Parathyroid adenoma (tissue), 2 donors: ENCODE measurements around the gene KRTAP17-1.

Source experiments
- H2AFZ ChIP-seq: fragments of 300-600 bp; sonication (generic); one replicate; pipeline ENCODE4 v1.7.0; 2017; ENCODE audit warnings: antibody characterized with exemption, mild to moderate bottlenecking
- H3K27ac ChIP-seq: fragments of 300-600 bp; sonication (generic); one replicate; pipeline ENCODE4 v1.7.0; 2017
- H3K27me3 ChIP-seq: fragments of 300-600 bp; sonication (generic); one replicate; pipeline ENCODE4 v1.7.0; 2017; ENCODE audit warnings: low read length; ENCODE audit not compliant: control insufficient read depth, insufficient read depth
- H3K36me3 ChIP-seq: fragments of 300-600 bp; sonication (generic); one replicate; pipeline ENCODE4 v1.7.0; 2017; ENCODE audit warnings: low read length; ENCODE audit not compliant: control insufficient read depth, insufficient read depth
- H3K4me1 ChIP-seq: fragments of 300-600 bp; sonication (generic); one replicate; pipeline ENCODE4 v1.7.0; 2017; ENCODE audit warnings: control low read depth
- H3K4me2 ChIP-seq: fragments of 300-600 bp; sonication (generic); one replicate; pipeline ENCODE4 v1.7.0; 2017; ENCODE audit warnings: low read length
- H3K4me3 ChIP-seq: fragments of 300-600 bp; sonication (generic); one replicate; pipeline ENCODE4 v1.7.0; 2017; ENCODE audit warnings: low read depth, low read length
- H3K79me2 ChIP-seq: fragments of 300-600 bp; sonication (generic); one replicate; pipeline ENCODE4 v1.7.0; 2017; ENCODE audit warnings: control low read depth
- H3K9ac ChIP-seq: fragments of 300-600 bp; sonication (generic); one replicate; pipeline ENCODE4 v1.7.0; 2017; ENCODE audit warnings: mild to moderate bottlenecking
- H3K9me3 ChIP-seq: fragments of 300-600 bp; sonication (generic); one replicate; pipeline ENCODE4 v1.7.0; 2017; ENCODE audit warnings: low read length; ENCODE audit not compliant: control insufficient read depth
- TF ChIP-seq, protein P1 (sequence below): fragments of 300-600 bp; sonication (generic); IDR thresholded peaks from one replicate; pipeline ENCODE4 v1.7.0; 2017; ENCODE audit warnings: antibody characterized with exemption, mild to moderate bottlenecking
- donor health status: primary hyperparathyroidism.

The KRTAP17-1 gene

DNA sequence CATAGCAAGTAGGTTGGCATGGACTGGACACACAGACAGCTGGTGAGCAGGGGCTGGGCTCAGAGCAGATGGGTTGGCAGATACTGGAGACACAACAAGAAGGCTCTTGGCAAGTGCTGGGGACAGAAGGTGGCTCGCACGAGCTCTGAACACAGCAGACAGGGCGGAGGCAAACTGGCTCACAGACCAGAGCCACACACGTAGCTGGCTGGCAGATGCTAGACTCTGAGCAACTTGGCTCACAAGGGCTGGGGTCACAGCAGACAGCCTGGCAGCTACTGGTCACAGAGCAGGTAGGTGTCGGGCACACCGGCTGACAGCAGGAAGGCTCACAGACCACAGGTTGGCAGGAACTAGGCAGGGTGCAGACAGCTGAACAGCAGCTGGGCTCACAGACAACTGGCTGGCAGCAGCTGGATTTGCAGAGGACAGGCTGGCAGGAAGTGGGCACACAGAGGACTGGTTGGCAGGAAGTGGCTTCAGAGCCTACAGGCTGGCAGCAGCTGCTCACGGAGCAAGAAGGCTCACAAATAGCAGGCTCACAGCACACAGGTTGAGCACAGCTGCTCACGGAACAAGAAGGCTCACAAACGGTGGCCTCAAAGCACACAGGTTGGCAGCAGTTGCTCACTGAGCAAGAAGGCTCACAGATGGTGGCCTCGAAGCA lies 7.1 kb downstream of the KRTAP17-1 start:
- Histone ChIP-seq H3K4me1 (no peaks in the 10 kb centered on the region), H3K4me3 (no peak overlapping the region), H3K36me3 (no peaks in the 10 kb centered on the region), H3K9me3 (no peaks in the 10 kb centered on the region), H3K27me3 (no peaks in the 10 kb centered on the region), H3K27ac (no peak overlapping the region), H3K79me2 (no peaks in the 10 kb centered on the region), H3K9ac (no peak overlapping the region), H2AFZ (no peak overlapping the region), H3K4me2 (no peak overlapping the region)
- TF ChIP-seq, protein P1, sequence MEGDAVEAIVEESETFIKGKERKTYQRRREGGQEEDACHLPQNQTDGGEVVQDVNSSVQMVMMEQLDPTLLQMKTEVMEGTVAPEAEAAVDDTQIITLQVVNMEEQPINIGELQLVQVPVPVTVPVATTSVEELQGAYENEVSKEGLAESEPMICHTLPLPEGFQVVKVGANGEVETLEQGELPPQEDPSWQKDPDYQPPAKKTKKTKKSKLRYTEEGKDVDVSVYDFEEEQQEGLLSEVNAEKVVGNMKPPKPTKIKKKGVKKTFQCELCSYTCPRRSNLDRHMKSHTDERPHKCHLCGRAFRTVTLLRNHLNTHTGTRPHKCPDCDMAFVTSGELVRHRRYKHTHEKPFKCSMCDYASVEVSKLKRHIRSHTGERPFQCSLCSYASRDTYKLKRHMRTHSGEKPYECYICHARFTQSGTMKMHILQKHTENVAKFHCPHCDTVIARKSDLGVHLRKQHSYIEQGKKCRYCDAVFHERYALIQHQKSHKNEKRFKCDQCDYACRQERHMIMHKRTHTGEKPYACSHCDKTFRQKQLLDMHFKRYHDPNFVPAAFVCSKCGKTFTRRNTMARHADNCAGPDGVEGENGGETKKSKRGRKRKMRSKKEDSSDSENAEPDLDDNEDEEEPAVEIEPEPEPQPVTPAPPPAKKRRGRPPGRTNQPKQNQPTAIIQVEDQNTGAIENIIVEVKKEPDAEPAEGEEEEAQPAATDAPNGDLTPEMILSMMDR, result no peak

DNA sequence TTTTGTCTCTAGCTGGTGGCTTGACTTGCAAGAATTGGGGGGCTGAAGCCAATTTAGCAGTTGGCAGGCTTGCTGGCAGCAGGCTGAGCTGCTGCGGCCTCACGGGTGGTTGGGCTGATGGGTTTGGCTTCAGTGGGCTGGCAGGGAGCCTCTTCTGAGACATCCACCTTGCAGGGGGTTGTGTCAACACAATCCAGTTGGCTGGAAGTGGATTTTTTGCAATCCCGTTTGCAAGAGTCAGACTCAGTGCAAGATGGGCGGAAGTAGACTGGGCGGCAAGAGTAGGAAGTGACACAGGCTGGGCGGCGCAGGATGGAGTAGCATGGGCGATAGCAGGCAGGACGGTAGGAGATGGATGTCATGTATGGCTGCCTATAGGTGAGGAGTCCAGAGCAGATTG lies 7.9 kb downstream of the KRTAP17-1 start:
- no peaks in the 10 kb centered on the region for H3K36me3 ChIP-seq
- H3K27me3 ChIP-seq, result no peaks in the 10 kb centered on the region
- TF ChIP-seq, protein P1, result no peak
- no peak overlapping the region for H3K9ac ChIP-seq
- no peak overlapping the region for H3K4me2 ChIP-seq
- H3K4me3 ChIP-seq, result no peak overlapping the region
- no peaks in the 10 kb centered on the region for H3K9me3 ChIP-seq
- no peak overlapping the region for H3K27ac ChIP-seq
- H2AFZ ChIP-seq, result no peak overlapping the region
- no peaks in the 10 kb centered on the region for H3K79me2 ChIP-seq
- H3K4me1 ChIP-seq, result no peaks in the 10 kb centered on the region

DNA sequence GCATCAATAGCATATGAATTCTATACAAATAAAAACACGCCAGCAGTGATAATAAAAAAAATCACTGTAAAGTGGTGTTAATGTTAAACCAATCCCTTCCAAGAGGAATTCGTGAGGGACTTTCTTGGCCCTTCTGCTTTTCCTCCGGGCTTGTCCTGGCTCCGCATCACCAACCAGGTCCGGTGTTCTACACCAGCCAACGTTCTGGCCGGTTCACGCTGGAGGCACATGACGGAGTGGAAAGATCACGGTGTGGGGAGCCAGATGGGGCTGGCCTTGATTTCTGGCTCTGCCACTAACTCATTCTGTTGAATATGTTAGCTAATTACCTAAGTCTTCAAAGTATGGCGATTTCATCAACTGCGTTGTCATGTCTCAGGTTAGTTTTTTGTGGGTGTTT lies 11.4 kb downstream of the KRTAP17-1 start:
- Histone ChIP-seq H3K4me2 (no peak overlapping the region), H3K27ac (no peak overlapping the region), H3K9me3 (no peaks in the 10 kb centered on the region), H3K4me1 (no peaks in the 10 kb centered on the region), H2AFZ (no peak overlapping the region), H3K4me3 (no peak overlapping the region), H3K27me3 (no peaks in the 10 kb centered on the region), H3K9ac (no peak overlapping the region), H3K79me2 (no peaks in the 10 kb centered on the region), H3K36me3 (no peaks in the 10 kb centered on the region)
- TF ChIP-seq, protein P1, result no peak

DNA sequence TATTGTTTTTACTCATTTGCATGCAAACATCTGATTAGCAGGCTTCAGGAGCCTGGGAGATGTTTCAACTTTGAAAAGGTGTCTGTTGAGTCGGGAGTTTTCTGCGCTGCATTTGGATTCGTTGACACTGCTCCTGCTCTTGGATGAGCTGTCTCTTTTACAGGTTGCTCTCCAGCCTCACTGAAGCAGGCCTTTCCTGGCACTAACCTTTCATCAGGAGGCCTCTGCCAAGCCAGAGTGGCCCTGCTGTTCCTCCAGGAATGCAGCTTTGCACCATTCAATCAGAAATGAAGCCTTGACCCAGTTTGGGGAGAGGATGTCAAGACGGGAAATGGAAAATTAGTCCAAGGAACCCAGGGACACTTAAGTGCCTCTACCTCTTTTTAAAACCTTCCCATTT lies 12.5 kb downstream of the KRTAP17-1 start:
- H3K27me3 ChIP-seq, result no peaks in the 10 kb centered on the region
- H3K79me2 ChIP-seq, result no peaks in the 10 kb centered on the region
- no peaks in the 10 kb centered on the region for H3K4me1 ChIP-seq
- H3K27ac ChIP-seq, result no peak overlapping the region
- no peak overlapping the region for H2AFZ ChIP-seq
- no peak overlapping the region for H3K4me2 ChIP-seq
- no peaks in the 10 kb centered on the region for H3K36me3 ChIP-seq
- H3K9ac ChIP-seq, result no peak overlapping the region
- no peak overlapping the region for H3K4me3 ChIP-seq
- TF ChIP-seq, protein P1, result no peak
- H3K9me3 ChIP-seq, result no peaks in the 10 kb centered on the region
